Stimulated activated CD4-positive, alpha-beta T cell treated with anti-CD3 and anti-CD28 coated beads, Interleukin-12 subunit alpha, Interleukin-12 subunit beta, amount 100 ng/mL, for 48 hours (primary cell): Measurements from ENCODE around the gene SRF.

Experiments
- DNase-seq, 3 donors: peaks; one replicate each; pipeline ENCODE4 v3.0.0-alpha.2; 2020; ENCODE audit warnings: low read depth in 2 of 3, low spot score in 1 of 3

SRF gene

DNA sequence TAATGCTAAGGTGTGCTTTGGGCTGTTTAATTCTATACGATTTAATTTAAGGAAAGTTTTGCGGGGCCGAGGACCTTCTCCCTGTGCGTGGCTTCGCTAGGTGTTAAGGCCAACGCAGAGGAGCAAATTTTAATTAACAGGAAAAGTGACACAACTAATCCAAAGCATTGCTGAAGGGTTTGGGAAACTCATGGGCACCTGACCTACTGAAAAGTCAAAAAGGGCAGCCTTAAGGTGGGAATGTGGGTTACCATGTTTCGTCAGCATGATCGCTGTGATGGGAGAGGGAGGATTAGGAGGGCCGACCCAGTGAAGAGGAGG, 10.5 kb downstream of the SRF start:
- DNase-seq, result no peak

DNA sequence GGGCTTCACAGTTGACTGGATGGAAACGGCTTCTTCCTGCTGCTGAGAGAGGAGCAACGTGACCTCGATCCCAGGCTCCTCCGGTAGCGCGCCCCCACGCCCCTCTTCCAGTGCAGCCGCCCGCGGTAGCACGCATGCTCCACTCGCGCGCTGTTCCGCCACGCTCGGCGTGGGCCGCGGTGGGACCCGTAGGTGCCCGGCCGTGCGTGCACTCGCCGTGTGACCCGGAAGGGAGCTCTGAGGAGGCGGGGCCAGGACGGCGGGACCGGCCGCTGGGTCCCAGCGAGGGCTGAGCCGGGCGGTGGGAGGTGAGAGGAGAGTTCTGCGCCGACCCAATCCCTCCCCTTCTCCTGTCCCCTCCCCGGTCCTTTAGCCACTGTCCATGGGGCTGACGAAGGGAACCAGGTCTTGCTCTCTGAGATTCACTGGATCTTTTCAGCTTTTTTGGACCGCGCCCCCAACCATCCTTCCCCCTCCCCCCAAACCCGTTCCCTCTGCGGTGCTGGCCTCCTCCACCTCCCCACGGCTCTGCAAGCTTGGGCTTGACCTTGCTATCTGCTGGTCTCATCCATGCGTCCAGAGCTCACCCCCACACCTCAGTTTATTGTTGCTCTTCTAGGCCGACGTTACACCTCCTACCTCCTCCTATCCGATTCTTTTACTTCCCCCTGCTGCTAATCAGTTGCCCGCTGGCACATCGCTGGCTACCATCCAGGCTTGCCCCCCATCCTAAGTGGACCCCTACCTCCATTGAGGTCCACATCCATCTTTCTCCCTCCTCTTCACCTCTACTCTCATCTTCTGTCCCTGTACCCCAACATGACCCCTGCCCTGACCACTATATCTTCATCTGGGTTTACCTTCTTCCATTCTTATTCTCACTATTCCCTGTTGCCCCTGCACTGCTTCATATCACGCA, 11.1 kb downstream of the SRF start, which contains the start of gene CUL9:
TSS of gene CUL9 (plus strand) at position 255 of the 919 bp plus-strand sequence. CDS start 2,115 bp downstream, outside the sequence.
- peak in 2 of 3 donors; percentile 62 to 80 for DNase-seq

DNA sequence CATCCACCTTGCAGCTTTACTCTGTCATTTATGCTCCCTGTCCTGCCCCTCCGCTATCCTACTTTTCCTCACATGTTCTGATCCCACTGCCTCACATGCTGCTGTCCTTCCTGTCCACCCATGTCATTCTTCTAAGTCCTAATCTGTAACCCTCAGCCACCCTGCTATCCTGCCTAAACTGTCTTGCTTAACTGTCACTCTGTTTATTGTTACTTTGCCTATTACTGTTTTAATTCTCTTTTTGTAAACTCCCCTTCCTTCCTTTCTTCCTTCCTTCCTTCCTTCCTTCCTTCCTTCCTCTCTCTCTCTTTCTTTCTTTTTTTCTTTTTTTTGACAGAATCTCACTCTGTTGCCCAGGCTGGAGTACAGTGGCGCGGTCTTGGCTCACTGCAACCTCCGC, 12.4 kb downstream of the SRF start:
- DNase-seq, result no peak

DNA sequence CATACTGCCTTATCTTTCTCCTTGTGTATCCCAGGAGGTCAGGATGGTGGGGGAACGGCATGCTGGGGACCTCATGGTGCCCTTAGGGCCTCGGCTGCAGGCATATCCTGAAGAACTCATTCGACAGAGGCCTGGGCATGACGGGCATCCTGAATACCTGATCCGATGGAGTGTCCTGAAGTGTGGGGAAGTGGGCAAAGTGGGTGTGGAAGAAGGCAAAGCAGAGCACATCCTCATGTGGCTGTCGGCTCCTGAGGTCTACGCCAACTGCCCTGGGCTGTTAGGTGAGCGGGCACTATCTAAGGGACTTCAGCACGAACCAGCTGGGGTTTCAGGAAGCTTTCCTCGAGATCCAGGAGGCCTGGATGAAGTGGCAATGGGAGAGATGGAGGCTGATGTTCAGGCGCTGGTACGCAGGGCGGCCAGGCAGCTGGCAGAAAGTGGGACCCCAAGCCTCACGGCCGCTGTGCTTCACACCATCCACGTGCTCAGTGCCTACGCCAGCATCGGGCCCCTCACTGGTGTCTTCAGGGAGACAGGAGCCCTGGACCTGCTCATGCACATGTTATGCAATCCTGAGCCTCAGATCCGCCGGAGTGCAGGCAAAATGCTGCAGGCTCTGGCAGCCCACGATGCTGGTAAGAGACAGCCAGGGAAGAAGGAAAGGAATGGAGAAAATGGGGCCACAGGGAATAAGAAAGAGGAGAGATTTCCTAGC, 13.4 kb downstream of the SRF start:
- DNase-seq, result no peak

DNA sequence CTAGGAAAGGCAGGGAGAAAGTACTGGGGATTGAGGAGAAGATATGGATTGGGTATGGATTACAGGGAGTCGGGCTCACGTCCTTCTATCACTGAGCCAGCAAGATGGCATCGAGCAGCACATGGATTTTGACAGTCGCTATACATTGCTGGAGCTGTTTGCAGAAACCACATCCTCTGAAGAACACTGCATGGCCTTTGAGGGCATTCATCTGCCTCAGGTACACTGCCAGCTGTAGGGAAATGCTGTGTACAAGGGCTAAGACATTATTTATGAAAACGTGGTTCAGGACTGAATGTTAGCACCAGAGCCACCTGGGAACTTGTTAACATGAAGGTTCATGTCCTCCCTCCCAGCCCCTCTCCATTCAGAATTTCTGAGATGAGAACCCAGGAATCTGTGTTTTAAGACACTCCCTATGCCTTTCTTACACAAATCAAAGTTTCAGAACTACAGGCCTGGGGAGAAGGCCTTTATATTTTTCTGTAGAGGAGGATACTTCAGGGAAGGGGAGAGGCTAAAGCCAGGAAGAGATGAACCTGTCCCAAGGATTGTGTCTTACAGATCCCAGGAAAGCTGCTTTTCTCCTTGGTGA, 14.4 kb downstream of the SRF start:
- DNase-seq, result no peak

DNA sequence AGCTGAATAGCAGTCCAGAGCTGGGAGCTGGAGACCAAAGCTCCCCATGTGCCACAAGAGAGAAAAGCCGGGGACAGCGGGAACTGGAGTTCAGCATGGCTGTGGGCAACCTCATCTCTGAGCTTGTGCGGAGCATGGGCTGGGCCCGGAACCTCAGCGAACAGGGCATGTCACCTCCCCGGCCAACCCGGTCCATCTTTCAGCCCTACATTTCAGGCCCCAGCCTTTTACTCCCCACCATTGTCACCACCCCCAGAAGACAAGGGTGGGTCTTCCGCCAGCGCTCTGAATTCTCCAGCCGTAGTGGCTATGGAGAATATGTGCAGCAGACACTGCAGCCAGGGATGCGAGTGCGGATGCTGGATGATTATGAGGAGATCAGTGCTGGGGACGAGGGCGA, 14.9 kb downstream of the SRF start:
- no peak for DNase-seq

DNA sequence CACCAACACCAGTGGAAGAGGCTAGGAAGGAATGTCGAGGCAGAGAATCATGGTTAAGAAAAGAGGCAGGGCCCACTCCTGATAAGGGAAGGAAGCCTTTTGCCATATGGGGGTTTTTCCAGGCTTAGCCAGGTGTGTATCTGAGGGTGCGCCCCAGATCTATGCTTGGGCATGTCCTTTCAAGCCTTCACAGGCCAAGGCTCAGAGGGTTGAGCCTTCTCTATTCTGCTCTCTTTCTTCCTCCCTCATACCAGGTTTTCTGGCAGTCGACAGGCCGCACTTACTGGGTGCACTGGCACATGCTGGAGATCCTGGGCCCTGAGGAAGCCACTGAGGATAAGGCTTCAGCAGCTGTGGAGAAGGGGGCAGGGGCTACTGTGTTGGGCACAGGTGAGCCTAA, 15.6 kb downstream of the SRF start:
- no peak for DNase-seq

DNA sequence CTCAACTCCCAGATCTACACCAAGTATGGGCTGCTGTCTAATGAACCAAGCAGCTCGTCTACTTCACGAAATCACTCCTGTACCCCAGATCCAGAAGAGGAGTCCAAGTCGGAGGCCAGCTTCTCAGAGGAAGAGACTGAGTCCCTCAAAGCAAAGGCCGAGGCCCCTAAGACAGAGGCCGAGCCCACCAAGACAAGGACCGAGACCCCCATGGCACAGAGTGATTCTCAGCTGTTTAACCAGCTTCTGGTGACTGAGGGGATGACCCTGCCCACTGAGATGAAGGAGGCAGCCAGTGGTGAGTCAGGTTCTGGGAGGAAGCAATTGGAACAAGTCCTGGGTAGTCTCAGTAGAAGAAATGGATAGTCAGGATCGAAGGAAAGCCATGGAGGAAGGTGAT, 16.8 kb downstream of the SRF start:
- no peak for DNase-seq

DNA sequence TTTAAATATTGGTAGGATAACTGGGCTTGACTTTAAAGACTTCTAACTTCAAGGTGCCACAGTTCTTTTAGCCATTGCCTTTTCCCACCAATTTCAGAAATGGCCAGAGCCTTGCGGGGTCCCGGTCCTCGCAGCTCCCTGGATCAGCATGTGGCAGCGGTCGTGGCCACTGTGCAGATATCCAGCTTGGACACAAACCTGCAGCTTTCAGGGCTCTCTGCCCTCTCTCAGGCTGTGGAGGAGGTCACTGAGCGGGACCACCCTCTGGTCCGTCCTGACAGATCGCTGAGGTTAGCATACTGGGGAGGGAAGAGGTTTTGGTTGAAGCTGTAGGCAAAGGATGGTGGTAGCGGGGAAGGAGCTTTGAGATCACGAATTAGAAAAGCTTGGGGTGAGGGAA, 17.4 kb downstream of the SRF start:
- no peak for DNase-seq

DNA sequence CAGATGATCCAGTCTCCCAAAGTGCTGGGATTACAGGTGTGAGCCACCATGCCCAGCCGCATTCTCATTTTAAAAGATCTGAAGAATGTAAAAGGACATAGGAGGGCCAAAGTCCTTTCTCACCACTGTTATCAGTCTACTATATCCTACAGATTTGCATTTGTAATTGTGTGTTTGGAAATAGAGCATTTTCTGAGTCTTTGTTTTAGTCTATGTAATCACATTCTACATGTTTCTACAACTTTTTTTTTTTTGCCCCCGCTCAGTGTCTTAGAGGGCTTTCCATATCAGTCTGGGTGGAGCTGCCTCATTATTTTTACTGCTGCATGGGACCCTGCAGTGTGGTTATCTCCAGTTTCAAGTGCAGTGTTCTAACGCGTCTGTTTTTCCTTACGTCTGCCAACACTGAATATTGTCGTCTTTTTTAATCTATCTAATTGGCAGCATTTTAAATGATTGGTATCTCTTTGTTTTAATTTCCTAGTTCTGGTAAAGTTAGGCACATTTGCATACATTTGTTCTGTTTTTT, 18.8 kb downstream of the SRF start:
- no peak for DNase-seq

DNA sequence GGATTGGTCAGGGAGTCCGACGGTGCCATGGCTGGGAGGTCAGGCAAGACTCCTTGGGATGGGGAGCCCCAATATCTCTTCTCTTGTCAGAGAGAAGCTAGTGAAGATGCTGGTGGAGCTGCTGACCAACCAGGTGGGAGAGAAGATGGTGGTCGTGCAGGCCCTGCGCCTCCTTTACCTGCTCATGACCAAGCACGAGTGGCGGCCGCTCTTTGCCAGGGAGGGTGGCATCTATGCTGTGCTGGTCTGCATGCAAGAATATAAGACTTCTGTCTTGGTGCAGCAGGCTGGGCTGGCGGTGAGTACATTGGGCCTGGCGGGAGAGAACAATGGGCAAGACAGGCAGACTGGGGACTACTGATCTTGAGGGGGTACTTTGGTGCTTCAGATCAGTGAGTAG, 21.8 kb downstream of the SRF start:
- no peak for DNase-seq

DNA sequence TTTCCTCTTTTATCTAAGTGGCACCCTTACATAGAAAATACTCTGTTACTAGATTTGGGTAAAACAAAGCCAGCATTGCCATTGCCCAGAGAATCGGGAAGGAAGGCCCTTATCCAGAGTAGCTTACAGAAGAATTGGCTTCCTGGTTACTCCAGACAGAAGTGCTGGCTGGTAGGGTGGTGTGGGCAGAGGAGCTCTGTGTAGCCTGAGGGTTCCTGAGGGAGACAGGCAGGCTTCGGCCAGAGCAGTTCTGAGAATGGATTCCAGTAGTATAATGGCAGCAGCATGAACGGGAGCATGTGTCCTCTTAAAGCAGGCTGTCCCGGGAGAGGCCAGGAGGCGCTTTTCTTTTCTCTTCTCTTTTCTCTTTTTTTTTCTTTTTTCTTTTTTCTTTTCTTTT, 22.9 kb downstream of the SRF start:
- DNase-seq, result no peak

DNA sequence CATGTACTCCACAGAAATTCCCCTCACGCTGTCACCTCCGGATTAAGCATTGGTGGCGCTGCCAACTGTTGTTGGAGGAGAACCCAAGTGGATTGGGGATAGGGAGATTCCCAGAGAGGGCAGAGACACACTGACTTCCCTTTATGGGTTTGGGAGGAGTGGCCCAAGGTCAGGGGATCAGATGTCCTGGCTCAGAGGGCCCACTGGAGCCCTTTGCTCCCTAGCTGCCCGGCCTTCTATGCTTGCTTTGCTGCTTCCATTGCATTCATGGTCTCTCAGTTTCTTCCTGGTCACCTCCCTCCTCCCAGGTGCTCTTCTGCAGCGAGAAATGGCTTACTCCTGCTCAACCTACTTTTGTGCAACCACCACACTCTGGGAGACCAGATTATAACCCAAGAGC, 25.3 kb downstream of the SRF start:
- DNase-seq, result no peak

DNA sequence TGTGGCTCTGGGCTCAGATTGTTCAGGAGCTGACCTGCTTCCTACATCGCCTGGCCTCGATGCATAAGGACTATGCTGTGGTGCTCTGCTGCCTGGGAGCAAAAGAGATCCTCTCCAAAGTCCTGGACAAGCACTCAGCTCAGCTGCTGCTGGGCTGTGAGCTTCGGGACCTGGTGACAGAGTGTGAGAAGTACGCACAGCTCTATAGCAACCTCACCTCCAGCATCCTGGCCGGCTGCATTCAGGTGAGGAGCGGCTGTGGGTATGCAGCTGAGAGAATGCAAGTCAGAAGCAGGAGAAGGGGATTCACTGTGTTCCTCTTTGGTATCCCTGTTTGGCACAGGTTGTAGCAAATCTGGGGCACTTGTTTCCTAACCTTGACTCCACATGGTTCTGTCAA, 28.8 kb downstream of the SRF start:
- DNase-seq, result no peak

DNA sequence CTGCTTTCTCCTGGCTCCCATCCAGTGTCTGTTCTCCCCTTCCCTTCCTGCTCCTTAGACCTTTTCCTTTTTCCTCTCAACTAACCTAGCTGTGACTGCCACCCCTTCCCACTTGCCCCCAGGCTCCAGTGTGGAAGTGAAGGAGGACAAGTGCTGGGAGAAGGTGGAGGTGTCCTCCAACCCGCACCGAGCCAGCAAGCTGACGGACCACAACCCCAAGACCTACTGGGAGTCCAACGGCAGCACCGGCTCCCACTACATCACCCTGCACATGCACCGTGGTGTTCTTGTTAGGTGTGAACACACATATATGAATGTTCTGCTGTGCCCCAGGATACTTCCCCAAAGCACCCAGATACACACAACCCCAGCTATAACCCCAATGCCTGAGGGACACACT, 29.5 kb downstream of the SRF start:
- no peak for DNase-seq

DNA sequence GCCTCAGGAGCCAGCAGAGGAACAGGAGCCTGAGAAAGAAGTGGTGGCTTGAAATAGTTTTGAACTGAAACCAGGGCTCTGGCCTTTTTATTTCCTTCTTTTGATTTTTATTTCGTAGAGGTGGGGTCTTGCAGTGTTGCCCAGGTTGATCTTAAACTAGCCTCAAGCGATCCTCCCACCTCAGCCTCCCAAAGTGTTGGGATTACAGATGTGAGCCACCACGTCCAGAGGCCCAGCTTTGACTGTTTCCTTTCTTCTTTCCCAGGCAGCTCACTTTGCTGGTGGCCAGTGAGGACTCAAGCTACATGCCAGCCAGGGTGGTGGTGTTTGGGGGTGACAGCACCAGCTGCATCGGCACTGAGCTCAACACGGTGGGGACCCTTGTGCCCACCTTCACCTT, 31.4 kb downstream of the SRF start:
- DNase-seq, result no peak

DNA sequence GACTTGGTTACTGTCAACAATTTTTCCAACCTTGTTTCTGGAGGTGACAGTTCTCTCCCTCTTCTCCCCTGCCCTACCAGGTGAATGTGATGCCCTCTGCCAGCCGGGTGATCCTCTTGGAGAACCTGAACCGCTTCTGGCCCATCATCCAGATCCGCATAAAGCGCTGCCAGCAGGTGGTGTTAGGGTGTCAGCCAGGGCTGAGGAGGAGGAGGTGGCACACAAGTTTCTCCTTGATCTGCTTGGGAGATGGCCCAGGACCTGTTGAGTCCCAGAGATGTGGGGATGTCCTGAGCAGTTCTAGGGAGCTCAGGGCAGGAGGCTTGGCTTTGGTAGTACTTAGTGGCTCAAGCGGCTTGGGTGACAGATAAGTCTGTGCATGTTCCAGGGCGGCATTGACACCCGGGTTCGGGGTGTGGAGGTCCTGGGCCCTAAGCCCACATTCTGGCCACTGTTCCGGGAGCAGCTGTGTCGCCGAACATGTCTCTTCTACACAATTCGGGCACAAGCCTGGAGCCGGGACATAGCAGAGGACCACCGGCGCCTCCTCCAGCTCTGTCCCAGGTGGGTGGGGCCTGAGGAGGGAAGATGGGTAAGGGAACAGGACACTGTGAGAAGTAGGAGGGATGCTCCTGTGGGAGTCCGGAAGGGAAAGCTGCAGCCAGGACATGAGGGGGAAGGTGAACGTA, 32.1 kb downstream of the SRF start:
- DNase-seq, result no peak

DNA sequence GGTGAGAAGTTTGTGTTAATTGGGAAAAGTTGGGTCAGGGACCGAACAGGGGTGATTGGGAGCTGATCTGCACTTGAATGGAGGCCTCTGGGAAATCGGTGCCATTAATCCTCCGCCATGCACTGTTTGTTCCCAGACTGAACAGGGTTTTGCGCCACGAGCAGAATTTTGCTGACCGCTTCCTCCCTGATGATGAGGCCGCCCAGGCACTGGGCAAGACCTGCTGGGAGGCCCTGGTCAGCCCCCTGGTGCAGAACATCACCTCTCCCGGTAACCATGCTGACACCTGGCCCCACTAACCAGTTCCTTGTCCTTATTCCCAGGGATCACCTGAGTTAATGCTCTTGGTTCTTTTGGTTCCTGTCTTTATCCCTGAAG, 32.6 kb downstream of the SRF start:
- DNase-seq, result no peak

DNA sequence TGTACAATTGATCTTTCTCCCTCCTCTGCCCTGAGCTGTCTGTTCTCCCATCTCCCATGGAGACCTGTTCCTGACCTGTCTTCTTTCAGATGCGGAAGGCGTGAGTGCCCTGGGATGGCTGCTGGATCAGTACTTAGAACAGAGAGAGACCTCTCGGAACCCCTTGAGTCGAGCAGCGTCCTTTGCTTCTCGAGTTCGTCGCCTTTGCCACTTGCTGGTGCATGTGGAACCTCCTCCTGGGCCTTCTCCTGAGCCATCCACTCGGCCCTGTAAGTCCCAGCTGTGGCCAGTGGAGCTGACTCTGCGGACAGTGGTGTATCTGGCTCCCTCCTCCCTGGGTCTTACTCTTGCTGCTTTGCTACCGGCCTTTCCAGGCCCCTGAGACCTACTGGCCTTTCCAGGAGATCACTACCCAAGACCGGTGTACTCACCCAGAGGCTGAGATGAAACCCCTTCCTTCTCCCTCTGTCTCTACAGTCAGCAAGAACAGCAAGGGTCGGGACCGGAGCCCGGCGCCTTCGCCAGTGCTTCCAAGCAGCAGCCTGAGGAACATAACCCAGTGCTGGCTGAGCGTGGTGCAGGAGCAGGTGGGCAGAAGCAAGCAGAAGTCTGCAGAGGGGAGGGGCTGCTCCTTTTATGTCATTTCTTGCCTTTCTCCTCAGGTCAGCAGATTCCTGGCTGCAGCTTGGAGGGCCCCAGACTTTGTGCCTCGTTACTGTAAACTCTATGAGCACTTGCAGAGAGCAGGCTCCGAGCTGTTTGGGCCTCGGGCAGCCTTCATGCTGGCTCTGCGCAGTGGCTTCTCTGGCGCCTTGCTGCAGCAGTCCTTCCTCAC, 33.4 kb downstream of the SRF start:
- no peak for DNase-seq

DNA sequence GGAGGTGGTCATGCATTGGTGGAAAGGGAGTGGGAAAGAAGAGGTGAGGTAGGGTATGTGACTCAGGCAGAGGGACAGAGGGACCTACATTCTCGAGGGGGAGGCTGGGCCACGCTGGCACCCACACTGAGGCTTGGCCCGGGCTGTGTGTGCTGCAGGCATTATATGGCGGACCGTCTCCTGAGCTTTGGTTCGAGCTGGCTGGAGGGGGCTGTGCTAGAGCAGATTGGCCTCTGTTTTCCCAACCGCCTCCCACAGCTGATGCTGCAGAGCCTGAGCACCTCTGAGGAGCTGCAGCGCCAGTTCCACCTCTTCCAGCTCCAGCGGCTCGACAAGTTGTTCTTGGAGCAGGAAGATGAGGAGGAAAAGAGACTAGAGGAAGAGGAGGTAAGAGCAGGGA, 34.8 kb downstream of the SRF start:
- no peak for DNase-seq

DNA sequence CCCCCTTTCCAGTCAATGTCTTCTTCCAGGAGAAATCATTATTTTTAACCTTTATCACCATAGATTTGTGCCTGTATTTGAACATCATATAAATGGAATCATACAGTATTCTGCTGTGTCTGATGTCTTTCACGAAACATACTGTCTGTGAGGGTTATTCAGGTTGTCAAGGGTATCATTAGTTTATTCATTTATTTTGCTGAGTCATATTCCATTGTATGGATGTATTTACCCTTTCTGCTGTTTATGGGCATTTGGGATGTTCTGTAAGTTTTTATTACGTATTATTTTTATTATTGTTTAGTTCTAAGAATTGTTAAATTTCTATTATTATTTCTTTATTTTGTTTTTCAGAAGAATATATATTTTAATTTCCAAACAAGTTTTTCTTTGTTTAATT, 36.2 kb downstream of the SRF start:
- no peak for DNase-seq
